Endodermal cell (in vitro differentiated cells): Measurements from ENCODE around the gene KRTAP2-4. TPM values are rescaled to one million over a fixed set of nuclear protein-coding genes. Genes with fewer than 3 reads are reported as not detected.
"Not testable (repeated sequence)": the region's sequence is repeated elsewhere in the genome, so short reads cannot be mapped to it uniquely, and the experiment has no call there.

Source experiments
- DNase-seq: peaks from one replicate; pipeline ENCODE4 v3.0.0-alpha.2; 2017
- H3K27ac ChIP-seq: 2 replicates; pipeline ENCODE4 v1.5.1; 2013; ENCODE audit warnings: mild to moderate bottlenecking, low read depth, low read length, moderate library complexity
- H3K27me3 ChIP-seq: 2 replicates; pipeline ENCODE4 v1.6.1; 2013; ENCODE audit warnings: mild to moderate bottlenecking, low read length, moderate library complexity; ENCODE audit not compliant: insufficient read depth, control insufficient read depth, poor library complexity, severe bottlenecking
- H3K36me3 ChIP-seq: 2 replicates; pipeline ENCODE4 v1.7.0; 2013; ENCODE audit warnings: mild to moderate bottlenecking, low read length, moderate library complexity; ENCODE audit not compliant: control insufficient read depth, insufficient read depth
- H3K4me1 ChIP-seq: one replicate; pipeline ENCODE4 v1.7.0; 2013; ENCODE audit warnings: low read length; ENCODE audit not compliant: control insufficient read depth, insufficient read depth
- H3K4me3 ChIP-seq: 2 replicates; pipeline ENCODE4 v1.5.1; 2013; ENCODE audit warnings: mild to moderate bottlenecking, low read length, moderate library complexity
- H3K9ac ChIP-seq: 2 replicates; pipeline ENCODE4 v1.6.1; 2013; ENCODE audit warnings: mild to moderate bottlenecking, low read length, moderate library complexity; ENCODE audit not compliant: poor library complexity, severe bottlenecking; ENCODE audit errors: extremely low read depth
- H3K9me3 ChIP-seq: 2 replicates; pipeline ENCODE4 v1.6.1; 2013; ENCODE audit warnings: mild to moderate bottlenecking, low read length, moderate library complexity; ENCODE audit not compliant: control insufficient read depth
- H3K27ac Mint-ChIP-seq: 2 replicates; pipeline ENCODE4 v1.8.0; 2020; ENCODE audit warnings: mixed read lengths
- H3K27me3 Mint-ChIP-seq: 2 replicates; pipeline ENCODE4 v1.8.0; 2021; ENCODE audit warnings: mild to moderate bottlenecking, mixed read lengths; ENCODE audit not compliant: insufficient read depth
- H3K36me3 Mint-ChIP-seq: 2 replicates; pipeline ENCODE4 v1.8.0; 2020; ENCODE audit warnings: low read depth, mixed read lengths
- H3K4me1 Mint-ChIP-seq: 2 replicates; pipeline ENCODE4 v1.8.0; 2020; ENCODE audit warnings: mixed read lengths
- H3K4me3 Mint-ChIP-seq: 2 replicates; pipeline ENCODE4 v1.8.0; 2020; ENCODE audit warnings: mild to moderate bottlenecking, moderate library complexity, mixed read lengths
- H3K9me3 Mint-ChIP-seq: 2 replicates; pipeline ENCODE4 v1.8.0; 2020; ENCODE audit warnings: mild to moderate bottlenecking, mixed read lengths
- CTCF ChIP-seq: fragments of 200-600 bp; sonication (generic); conservative IDR thresholded peaks from 2 replicates; pipeline ENCODE4 v1.5.0; 2021; ENCODE audit warnings: antibody characterized with exemption, mild to moderate bottlenecking
- WGBS, 2 experiments: methylation state at CpG; one replicate each; pipeline versions ENCODE4 v1.1.5 to v1.1.7; 2013; ENCODE audit warnings: missing lambda C conversion rate in 2 of 2, mixed read lengths in 1 of 2; ENCODE audit not compliant: insufficient coverage in 1 of 2, insufficient read length in 1 of 2; 5-methylcytosine and 5-hydroxymethylcytosine counted together
- total RNA-seq, 2 donors: library from RNA; stranded (reverse); fragmentation: NEBNext Ultra II Directional in 1 of 2; extraction: Animal tissue kit (Norgen Biotek cat#: 25700) in 1 of 2; gene quantifications; 2 replicates in 1 of 2; 3 replicates in 1 of 2; pipeline ENCODE4 v1.2.1, GENCODE V29; 2021

The KRTAP2-4 gene
- total RNA-seq, 2 donors from 2014 or later, result not detected

DNA sequence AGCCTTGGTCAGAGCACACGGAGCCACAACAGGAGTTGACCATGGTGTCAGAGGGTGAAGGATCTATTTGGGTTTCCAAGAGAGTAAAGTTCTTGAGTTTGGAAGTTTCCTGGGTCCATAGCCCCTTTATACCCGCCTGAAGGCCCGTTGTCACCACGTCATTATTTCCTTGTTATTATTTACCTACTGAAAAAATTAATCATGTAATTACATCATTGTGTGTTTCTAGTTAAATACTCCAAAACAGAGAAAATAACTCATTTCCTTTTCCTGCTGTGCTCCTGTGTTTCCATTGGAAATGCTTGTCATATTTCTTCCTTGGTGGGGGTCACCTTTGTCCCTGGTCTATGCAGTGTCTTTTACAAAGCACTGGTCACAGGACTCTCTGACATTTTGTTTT is 32.4 kb upstream of the KRTAP2-4 start, which contains the start of gene KRTAP4-8:
KRTAP4-8 (minus strand) TSS at position 101 of the 400 bp plus-strand sequence; CDS start at position 43, 58 bp downstream.
- Mint-ChIP-seq H3K9me3 (peaks cover 10% of the 10 kb centered on the region), H3K4me1 (no peaks in the 10 kb centered on the region), H3K27ac (no peak within 1 kb of the TSS), H3K4me3 (no peak within 1 kb of the TSS), H3K36me3 (no peaks in the 10 kb centered on the region), H3K27me3 (peaks cover 3% of the 10 kb centered on the region)
- Histone ChIP-seq H3K4me3 (no peak within 1 kb of the TSS), H3K36me3 (no peaks in the 10 kb centered on the region), H3K27me3 (no peaks in the 10 kb centered on the region), H3K9ac (no peak within 1 kb of the TSS), H3K4me1 (no peaks in the 10 kb centered on the region), H3K9me3 (peaks cover 4% of the 10 kb centered on the region), H3K27ac (no peak within 1 kb of the TSS)
- 85% methylated on average over 1 of the region's 4 CpGs; no CpG with 5 or more reads in 1 of the 2 experiments for WGBS, 2 experiments
- no peak for DNase-seq
- TF ChIP-seq CTCF, result no peak

- no peak overlapping the region for H3K9ac ChIP-seq
- no peak overlapping the region for H3K27ac ChIP-seq
- H3K4me1 ChIP-seq, result no peaks in the 10 kb centered on the region
- WGBS, 2 experiments, result 97% methylated on average over 4 to 7 of the region's 7 CpGs
- Mint-ChIP-seq H3K4me3 (no peak overlapping the region), H3K27ac (no peak overlapping the region), H3K27me3 (peaks cover 3% of the 10 kb centered on the region), H3K36me3 (no peaks in the 10 kb centered on the region), H3K4me1 (no peaks in the 10 kb centered on the region), H3K9me3 (peaks cover 21% of the 10 kb centered on the region)
- H3K4me3 ChIP-seq, result no peak overlapping the region
- H3K27me3 ChIP-seq, result no peaks in the 10 kb centered on the region
- DNase-seq, result no peak
- H3K9me3 ChIP-seq, result peaks cover 15% of the 10 kb centered on the region
- no peak for TF ChIP-seq CTCF
- no peaks in the 10 kb centered on the region for H3K36me3 ChIP-seq
Measured at GRCh38 chr17:41096055-41096454, 30.4 kb upstream of the KRTAP2-4 start.

DNA sequence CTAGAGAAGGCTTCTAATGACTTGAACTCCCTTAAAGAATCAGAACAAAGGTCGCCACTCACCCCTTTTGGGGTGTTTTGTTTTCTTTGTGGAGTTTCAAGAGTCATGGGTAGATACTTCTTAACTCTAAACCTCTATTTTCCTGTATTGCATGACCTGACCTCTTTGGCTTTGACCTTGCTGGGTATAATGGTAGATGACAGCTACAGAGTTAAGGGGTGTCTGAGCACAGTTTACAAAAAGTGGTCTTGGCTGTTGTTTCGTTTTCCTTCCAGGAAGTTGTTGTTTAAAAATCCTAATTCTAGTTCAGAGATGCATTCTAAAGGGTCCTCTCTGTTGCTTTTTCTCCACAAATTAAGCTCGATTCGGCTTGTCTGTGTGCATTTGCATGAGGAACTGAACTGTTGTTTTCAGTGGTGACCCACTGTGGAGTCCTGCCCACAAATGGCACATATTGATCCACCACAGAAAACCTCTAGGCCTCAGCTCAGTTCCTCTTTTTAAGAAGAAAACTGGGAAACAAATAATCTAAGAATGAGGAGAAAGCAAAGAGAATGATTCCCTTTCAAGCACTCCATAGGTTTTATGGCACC is 23.2 kb upstream of the KRTAP2-4 start:
- not testable (repeated sequence) for H3K27ac Mint-ChIP-seq, H3K4me3 ChIP-seq, H3K27me3 ChIP-seq, H3K4me1 Mint-ChIP-seq, H3K4me1 ChIP-seq, DNase-seq, H3K27me3 Mint-ChIP-seq, H3K4me3 Mint-ChIP-seq, H3K9ac ChIP-seq, H3K36me3 Mint-ChIP-seq, H3K36me3 ChIP-seq, H3K27ac ChIP-seq
- peaks cover 21% of the 10 kb centered on the region for H3K9me3 Mint-ChIP-seq
- WGBS, 2 experiments, result 40 to 74% methylated on average over 1 to 3 of the region's 4 CpGs
- H3K9me3 ChIP-seq, result peaks cover 17% of the 10 kb centered on the region

GRCh38 chr17:41084100-41084856 is 18.6 kb upstream of the KRTAP2-4 start, which contains the start of gene KRTAP4-7:
TSS of gene KRTAP4-7 (plus strand) at chr17:41084150. CDS start at chr17:41084207, 57 bp downstream.
- H3K36me3 ChIP-seq, H3K4me1 ChIP-seq, DNase-seq, H3K4me3 Mint-ChIP-seq, H3K27ac Mint-ChIP-seq, H3K4me3 ChIP-seq, H3K27ac ChIP-seq, H3K4me1 Mint-ChIP-seq, H3K9me3 ChIP-seq, H3K9ac ChIP-seq, H3K27me3 Mint-ChIP-seq, H3K9me3 Mint-ChIP-seq, H3K27me3 ChIP-seq, H3K36me3 Mint-ChIP-seq: not testable (repeated sequence)
- WGBS, 2 experiments, result 70 to 88% methylated on average over 3 to 13 of the region's 14 CpGs

DNA sequence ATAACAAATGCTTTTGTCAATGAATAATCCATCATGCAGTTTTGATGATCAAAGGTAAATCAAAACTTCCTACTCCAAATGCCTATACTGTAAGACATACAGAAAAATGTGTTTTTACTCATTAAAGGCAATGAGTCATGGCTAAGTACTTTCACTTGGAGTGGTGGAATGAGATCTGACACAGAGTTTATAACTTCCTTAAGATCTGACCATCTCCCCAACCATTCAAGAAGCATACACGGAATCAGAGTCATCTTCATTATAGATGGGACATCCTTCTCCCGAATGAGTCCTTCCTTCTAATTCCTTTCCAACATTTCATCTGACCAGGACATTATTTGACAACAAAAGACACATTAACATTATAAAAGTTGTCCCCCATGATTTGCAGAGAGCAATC is 17.7 kb upstream of the KRTAP2-4 start:
- not testable (repeated sequence) for H3K9me3 Mint-ChIP-seq, DNase-seq, H3K4me3 ChIP-seq, H3K4me1 ChIP-seq, H3K36me3 ChIP-seq, H3K27ac ChIP-seq, H3K4me3 Mint-ChIP-seq, H3K9ac ChIP-seq, H3K4me1 Mint-ChIP-seq, H3K36me3 Mint-ChIP-seq, H3K9me3 ChIP-seq, H3K27me3 ChIP-seq, H3K27ac Mint-ChIP-seq, H3K27me3 Mint-ChIP-seq
- 40 to 67% methylated on average over 1 of the region's 2 CpGs for WGBS, 2 experiments
